ENCODE results near the gene CNTN2.

GRCh38 chr1:205060746-205061145 lies 17.7 kb downstream of the CNTN2 start:
- no peak for TF ChIP-seq POLR2A (IDR thresholded peaks at IDR 0.05)
- no peak for TF ChIP-seq POLR2AphosphoS5 (IDR thresholded peaks at IDR 0.05)
- TF ChIP-seq, protein P1, sequence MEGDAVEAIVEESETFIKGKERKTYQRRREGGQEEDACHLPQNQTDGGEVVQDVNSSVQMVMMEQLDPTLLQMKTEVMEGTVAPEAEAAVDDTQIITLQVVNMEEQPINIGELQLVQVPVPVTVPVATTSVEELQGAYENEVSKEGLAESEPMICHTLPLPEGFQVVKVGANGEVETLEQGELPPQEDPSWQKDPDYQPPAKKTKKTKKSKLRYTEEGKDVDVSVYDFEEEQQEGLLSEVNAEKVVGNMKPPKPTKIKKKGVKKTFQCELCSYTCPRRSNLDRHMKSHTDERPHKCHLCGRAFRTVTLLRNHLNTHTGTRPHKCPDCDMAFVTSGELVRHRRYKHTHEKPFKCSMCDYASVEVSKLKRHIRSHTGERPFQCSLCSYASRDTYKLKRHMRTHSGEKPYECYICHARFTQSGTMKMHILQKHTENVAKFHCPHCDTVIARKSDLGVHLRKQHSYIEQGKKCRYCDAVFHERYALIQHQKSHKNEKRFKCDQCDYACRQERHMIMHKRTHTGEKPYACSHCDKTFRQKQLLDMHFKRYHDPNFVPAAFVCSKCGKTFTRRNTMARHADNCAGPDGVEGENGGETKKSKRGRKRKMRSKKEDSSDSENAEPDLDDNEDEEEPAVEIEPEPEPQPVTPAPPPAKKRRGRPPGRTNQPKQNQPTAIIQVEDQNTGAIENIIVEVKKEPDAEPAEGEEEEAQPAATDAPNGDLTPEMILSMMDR (IDR thresholded peaks at IDR 0.05 in 8 of 11, conservative IDR thresholded peaks at IDR 0.05 in 3 of 11), result no peak

Data from spleen (tissue), 7 donors.